Left lung (tissue), 10 donors: ENCODE results near the gene CTNND2. TPM values are rescaled to one million over a fixed set of nuclear protein-coding genes. Genes with fewer than 3 reads are reported as not detected.

Experiments used
- ATAC-seq: fragments of 200-7000 bp; cut with Tn5 transposase; one replicate; pipeline ENCODE4 v1.9.1; 2020; ENCODE audit warnings: moderate library complexity
- DNase-seq, 4 donors: peaks; one replicate each; pipeline ENCODE4 v3.0.0-alpha.2; 2013 to 2020
- H3K27ac ChIP-seq, 2 donors: fragments of 200-600 bp; sonication (generic) in 1 of 2; one replicate each; pipeline versions ENCODE4 v1.5.0 to v1.8.0; 2020 to 2021
- H3K27me3 ChIP-seq, 2 donors: fragments of 200-600 bp; sonication (generic) in 1 of 2; one replicate each; pipeline versions ENCODE4 v1.5.0 to v1.8.0; 2020 to 2021
- H3K36me3 ChIP-seq, 2 donors: fragments of 200-600 bp; sonication (generic) in 1 of 2; one replicate each; pipeline versions ENCODE4 v1.5.0 to v1.8.0; 2020 to 2021
- H3K4me1 ChIP-seq, 2 donors: fragments of 200-600 bp; one replicate each; pipeline ENCODE4 v1.8.0; 2021
- H3K4me3 ChIP-seq, 2 donors: fragments of 200-600 bp; sonication (generic) in 1 of 2; one replicate each; pipeline versions ENCODE4 v1.5.0 to v1.8.0; 2020 to 2021; ENCODE audit warnings: mild to moderate bottlenecking in 1 of 2
- H3K9me3 ChIP-seq, 2 donors: fragments of 200-600 bp; sonication (generic) in 1 of 2; one replicate each; pipeline versions ENCODE4 v1.5.0 to v1.8.0; 2020 to 2021
- CTCF ChIP-seq, 2 donors: fragments of 200-600 bp; sonication (generic) in 1 of 2; IDR thresholded peaks; one replicate each; pipeline versions ENCODE4 v1.5.0 to v1.8.0; 2021; ENCODE audit warnings: antibody characterized with exemption in 2 of 2
- intact Hi-C, 2 donors: fragments of 100-400 bp; cut with DNase I; formaldehyde crosslinking; loops; one replicate each; pipeline versions ENCODE4 v1.11.2 to v1.14.2; 2022
- polyA plus RNA-seq, 6 donors: library from polyadenylated mRNA; unstranded; fragments of 120-200 nt; gene quantifications; one replicate each; pipeline ENCODE4 v1.2.1, GENCODE V29; 2013; ENCODE audit not compliant: insufficient read length in 6 of 6
- total RNA-seq, 2 donors: library from RNA; stranded (reverse); fragmentation: NEBNext Ultra II Directional; extraction: Animal tissue kit (Norgen Biotek cat#: 25700); gene quantifications; one replicate each; pipeline ENCODE4 v1.2.1, GENCODE V29; 2021
- donor health status: DM: no; HTN: yes; CAD: no.
- donor health status: DM: no; HTN: no; CAD: no.

Gene CTNND2
- total and polyA plus RNA-seq, 8 donors: 1.2 to 4.2 (median 2.2) TPM; not detected in 1

- H3K27me3 ChIP-seq: no peaks in the 10 kb centered on the region
- H3K27ac ChIP-seq: no peak overlapping the region
- no peak overlapping the region for H3K4me3 ChIP-seq
- H3K9me3 ChIP-seq: no peaks in the 10 kb centered on the region
- H3K4me1 ChIP-seq: no peaks in the 10 kb centered on the region
- no peak for ATAC-seq
- intact Hi-C loops: no loop called here
- no peak for DNase-seq
- no peaks in the 10 kb centered on the region for H3K36me3 ChIP-seq
- TF ChIP-seq CTCF (IDR thresholded peaks at IDR 0.05): no peak
Observed at GRCh38 chr5:11797132-11797531, 107.1 kb downstream of the CTNND2 start.

GRCh38 chr5:11793396-11793795, 110.8 kb downstream of the CTNND2 start:
- Histone ChIP-seq H3K27me3 (no peaks in the 10 kb centered on the region), H3K36me3 (no peaks in the 10 kb centered on the region), H3K27ac (no peak overlapping the region), H3K9me3 (no peaks in the 10 kb centered on the region), H3K4me1 (no peaks in the 10 kb centered on the region), H3K4me3 (no peak overlapping the region)
- DNase-seq (no peak), ATAC-seq (no peak)
- intact Hi-C loops: no loop called here
- no peak for TF ChIP-seq CTCF (IDR thresholded peaks at IDR 0.05)

- no peak for TF ChIP-seq CTCF (IDR thresholded peaks at IDR 0.05)
- no peaks in the 10 kb centered on the region for H3K9me3 ChIP-seq
- no peak overlapping the region for H3K27ac ChIP-seq
- DNase-seq (no peak), ATAC-seq (no peak)
- H3K4me3 ChIP-seq: no peak overlapping the region
- H3K4me1 ChIP-seq: no peaks in the 10 kb centered on the region
- no peaks in the 10 kb centered on the region for H3K36me3 ChIP-seq
- intact Hi-C loops: no loop called here
- no peaks in the 10 kb centered on the region for H3K27me3 ChIP-seq
Observed at GRCh38 chr5:11792621-11793020, 111.6 kb downstream of the CTNND2 start.

GRCh38 chr5:11791792-11792191, 112.5 kb downstream of the CTNND2 start:
- H3K27ac ChIP-seq: no peak overlapping the region
- no peak overlapping the region for H3K4me3 ChIP-seq
- intact Hi-C loops: no loop called here
- no peak for TF ChIP-seq CTCF (IDR thresholded peaks at IDR 0.05)
- ATAC-seq (no peak), DNase-seq (no peak)
- H3K36me3 ChIP-seq: no peaks in the 10 kb centered on the region
- H3K27me3 ChIP-seq: no peaks in the 10 kb centered on the region
- H3K4me1 ChIP-seq: no peaks in the 10 kb centered on the region
- H3K9me3 ChIP-seq: no peaks in the 10 kb centered on the region

- Histone ChIP-seq H3K27me3 (no peaks in the 10 kb centered on the region), H3K4me1 (no peaks in the 10 kb centered on the region), H3K9me3 (no peaks in the 10 kb centered on the region), H3K36me3 (no peaks in the 10 kb centered on the region), H3K4me3 (no peak overlapping the region), H3K27ac (no peak overlapping the region)
- intact Hi-C loops: no loop called here
- ATAC-seq (no peak), DNase-seq (no peak)
- no peak for TF ChIP-seq CTCF (IDR thresholded peaks at IDR 0.05)
Observed at GRCh38 chr5:11790201-11790600, 114.0 kb downstream of the CTNND2 start.
